Endothelial cell (in vitro differentiated cells): Measurements from ENCODE around the gene ATP5MK. TPM values are rescaled to one million over a fixed set of nuclear protein-coding genes. Genes with fewer than 3 reads are reported as not detected.

ENCODE experiments used
- DNase-seq: peaks from one replicate; pipeline ENCODE4 v3.0.0; 2021; ENCODE audit warnings: low spot score
- H3K27ac Mint-ChIP-seq: one replicate; pipeline ENCODE4 v1.8.0; 2021; ENCODE audit warnings: mixed read lengths, inconsistent platforms; ENCODE audit not compliant: unreplicated experiment
- H3K27me3 Mint-ChIP-seq: one replicate; pipeline ENCODE4 v1.8.0; 2021; ENCODE audit warnings: mild to moderate bottlenecking, moderate library complexity, mixed read lengths, inconsistent platforms; ENCODE audit not compliant: unreplicated experiment
- H3K36me3 Mint-ChIP-seq: one replicate; pipeline ENCODE4 v1.8.0; 2021; ENCODE audit warnings: mild to moderate bottlenecking, low read depth, mixed read lengths, inconsistent platforms; ENCODE audit not compliant: unreplicated experiment
- H3K4me1 Mint-ChIP-seq: one replicate; pipeline ENCODE4 v1.8.0; 2021; ENCODE audit warnings: mild to moderate bottlenecking, mixed read lengths, inconsistent platforms; ENCODE audit not compliant: unreplicated experiment
- H3K4me3 Mint-ChIP-seq: one replicate; pipeline ENCODE4 v1.8.0; 2021; ENCODE audit warnings: mild to moderate bottlenecking, mixed read lengths, inconsistent platforms; ENCODE audit not compliant: unreplicated experiment
- H3K9me3 Mint-ChIP-seq: one replicate; pipeline ENCODE4 v1.8.0; 2021; ENCODE audit warnings: mixed read lengths, inconsistent platforms; ENCODE audit not compliant: unreplicated experiment
- CTCF ChIP-seq: fragments of 200-600 bp; sonication (generic); IDR thresholded peaks from one replicate; pipeline ENCODE4 v1.5.0; 2021; ENCODE audit warnings: antibody characterized with exemption; ENCODE audit not compliant: unreplicated experiment
- microRNA-seq: library from miRNA; unstranded; fragments of <30 nt; microRNA quantifications from one replicate; pipeline ENCODE4, GENCODE V29; 2020; ENCODE audit not compliant: unreplicated experiment
- total RNA-seq: library from RNA; stranded (reverse); fragmentation: NEBNext Ultra II Directional; extraction: Animal tissue kit (Norgen Biotek cat#: 25700); gene quantifications from one replicate; pipeline ENCODE4 v1.2.1, GENCODE V29; 2021; ENCODE audit not compliant: unreplicated experiment

Gene ATP5MK
- total RNA-seq, 1 donor from 2014 or later = 283 TPM

- no peaks in the 10 kb centered on the region for H3K9me3 Mint-ChIP-seq
- no peaks in the 10 kb centered on the region for H3K27me3 Mint-ChIP-seq
- peaks cover 2% of the 10 kb centered on the region for H3K4me1 Mint-ChIP-seq
- peak within 1 kb of the TSS; percentile 93 for H3K4me3 Mint-ChIP-seq
- peaks cover 3% of the 10 kb centered on the region for H3K36me3 Mint-ChIP-seq
- H3K27ac Mint-ChIP-seq = no peak within 1 kb of the TSS
- peak; percentile 91 for DNase-seq
- TF ChIP-seq CTCF = no peak
Observed at GRCh38 chr10:103350517-103351260, 45.6 kb downstream of the ATP5MK start, which contains the start of gene PCGF6. Gene PCGF6 (minus strand): TSS chr10:103351140. CDS start chr10:103351066, 74 bp downstream.

GRCh38 chr10:103350175-103350516 lies 46.1 kb downstream of the ATP5MK start:
- no peak for TF ChIP-seq CTCF
- H3K9me3 Mint-ChIP-seq = no peaks in the 10 kb centered on the region
- no peaks in the 10 kb centered on the region for H3K27me3 Mint-ChIP-seq
- H3K4me3 Mint-ChIP-seq = peak overlapping the region; percentile 93
- no peak for DNase-seq
- no peak overlapping the region for H3K27ac Mint-ChIP-seq
- peaks cover 3% of the 10 kb centered on the region for H3K36me3 Mint-ChIP-seq
- H3K4me1 Mint-ChIP-seq = peaks cover 2% of the 10 kb centered on the region

Small RNA genes lying within 50 kb of the gene (microRNA-seq; reads per million reads assigned to microRNA genes)
- 4,467 reads per million, percentile 97 among the genes with 10 or more reads in this experiment for gene MIR1307

Other genes with a start within 250 kb of the ATP5MK start
- gene NT5C2, start 203.2 kb downstream of the ATP5MK start, total RNA-seq = 88.2 TPM
- gene RPEL1, start 150.6 kb downstream of the ATP5MK start, total RNA-seq = not detected
- gene INA, start 119.3 kb downstream of the ATP5MK start, total RNA-seq = 0.23 TPM
- 9.4 TPM for gene PCGF6, start 45.3 kb downstream of the ATP5MK start, total RNA-seq
- 5.7 TPM for gene TAF5, start 28.5 kb downstream of the ATP5MK start, total RNA-seq
- 43.7 TPM for gene PDCD11, start 151 bp upstream of the ATP5MK start, total RNA-seq
- gene CALHM2, start 55.9 kb upstream of the ATP5MK start, total RNA-seq = 1.9 TPM
- not detected for gene CALHM1, start 62.4 kb upstream of the ATP5MK start, total RNA-seq
- gene CALHM3, start 82.8 kb upstream of the ATP5MK start, total RNA-seq = not detected
- gene NEURL1, start 97.2 kb upstream of the ATP5MK start, total RNA-seq = 0.69 TPM